ENCODE measurements around the gene FCHSD2.
"Not testable (repeated sequence)": the region's sequence is repeated elsewhere in the genome, so short reads cannot be mapped to it uniquely, and the experiment has no call there.

DNA sequence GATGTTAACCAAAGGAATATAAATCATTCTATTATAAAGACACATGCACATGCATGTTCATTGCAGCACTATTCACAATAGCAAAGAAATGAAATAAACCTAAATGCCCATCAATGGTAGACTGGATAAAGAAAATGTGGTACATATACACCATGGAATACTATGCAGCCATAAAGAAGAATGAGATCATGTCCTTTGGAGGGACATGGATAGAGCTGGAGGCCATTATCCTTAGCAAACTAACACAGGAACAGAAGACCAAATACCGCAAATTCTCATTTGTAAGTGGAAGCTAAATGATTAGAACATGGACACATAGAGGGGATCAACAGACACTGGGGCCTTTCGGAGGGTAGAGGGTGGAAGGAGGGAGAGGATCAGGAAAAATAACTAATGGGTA is 283.9 kb downstream of the FCHSD2 start:
- TF ChIP-seq, protein P1, sequence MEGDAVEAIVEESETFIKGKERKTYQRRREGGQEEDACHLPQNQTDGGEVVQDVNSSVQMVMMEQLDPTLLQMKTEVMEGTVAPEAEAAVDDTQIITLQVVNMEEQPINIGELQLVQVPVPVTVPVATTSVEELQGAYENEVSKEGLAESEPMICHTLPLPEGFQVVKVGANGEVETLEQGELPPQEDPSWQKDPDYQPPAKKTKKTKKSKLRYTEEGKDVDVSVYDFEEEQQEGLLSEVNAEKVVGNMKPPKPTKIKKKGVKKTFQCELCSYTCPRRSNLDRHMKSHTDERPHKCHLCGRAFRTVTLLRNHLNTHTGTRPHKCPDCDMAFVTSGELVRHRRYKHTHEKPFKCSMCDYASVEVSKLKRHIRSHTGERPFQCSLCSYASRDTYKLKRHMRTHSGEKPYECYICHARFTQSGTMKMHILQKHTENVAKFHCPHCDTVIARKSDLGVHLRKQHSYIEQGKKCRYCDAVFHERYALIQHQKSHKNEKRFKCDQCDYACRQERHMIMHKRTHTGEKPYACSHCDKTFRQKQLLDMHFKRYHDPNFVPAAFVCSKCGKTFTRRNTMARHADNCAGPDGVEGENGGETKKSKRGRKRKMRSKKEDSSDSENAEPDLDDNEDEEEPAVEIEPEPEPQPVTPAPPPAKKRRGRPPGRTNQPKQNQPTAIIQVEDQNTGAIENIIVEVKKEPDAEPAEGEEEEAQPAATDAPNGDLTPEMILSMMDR (IDR thresholded peaks at IDR 0.05): not testable (repeated sequence)
- TF ChIP-seq EP300, POLR2A (IDR thresholded peaks at IDR 0.05): not testable (repeated sequence)

Data from suprapubic skin (tissue), 3 donors.